GM12878 (cell line): Measurements from ENCODE around the gene SLCO3A1. TPM values are rescaled to one million over a fixed set of nuclear protein-coding genes. Genes with fewer than 3 reads are reported as not detected.

Source experiments
- ATAC-seq: fragments of 200-7000 bp; cut with Tn5 transposase; 3 replicates; pipeline ENCODE4 v1.9.1; 2020; ENCODE audit warnings: mild to moderate bottlenecking, moderate library complexity
- BruUV-seq: library from RNA; stranded (reverse); fragments of 400-500 nt; replicated peaks from 2 replicates; lab custom pipeline; 2021; lab: Mats Ljungman, UMichigan
- CTCF ChIA-PET: fragments of 300-600 bp; sonication (Branson Sonifier 250); formaldehyde crosslinking; extraction: SDS; loops from one replicate; lab custom pipeline; 2021; ENCODE audit warnings: inconsistent platforms; lab: Yijun Ruan, JAX
- POLR2A ChIA-PET: fragments of 350-600 bp; formaldehyde crosslinking; extraction: SDS; loops from one replicate; lab custom pipeline; 2021; ENCODE audit warnings: inconsistent platforms; lab: Charles Lee
- RAD21 ChIA-PET: fragments of 300-600 bp; sonication (Branson Sonifier 250); formaldehyde crosslinking; loops from one replicate; lab custom pipeline; 2023; ENCODE audit warnings: antibody characterized with exemption; ENCODE audit not compliant: unreplicated experiment; lab: Charles Lee
- SMC1A ChIA-PET: fragments of 300-600 bp; sonication (Branson Sonifier 250); formaldehyde crosslinking; loops from one replicate; lab custom pipeline; 2023; ENCODE audit not compliant: unreplicated experiment, uncharacterized antibody; lab: Charles Lee
- DNase-seq: peaks from one replicate; pipeline ENCODE4 v3.0.0-alpha.2; 2011; ENCODE audit warnings: low read depth, low spot score
- FAIRE-seq: peaks from 3 replicates; lab custom pipeline; 2011; peaks lifted over from hg19 to GRCh38; lab: Jason Lieb, UNC
- H2AFZ ChIP-seq: 2 replicates; pipeline ENCODE4 v1.6.0; 2011; ENCODE audit warnings: low read depth, low read length, control low read depth; ENCODE audit not compliant: control insufficient read depth
- H3K27ac ChIP-seq: 2 replicates; pipeline ENCODE4 v1.5.1; 2011; ENCODE audit warnings: control low read depth; ENCODE audit not compliant: control insufficient read depth, insufficient read depth
- H3K27me3 ChIP-seq, 2 experiments: replicated peaks in 1 of 2; 2 replicates each; pipeline versions ENCODE4 v1.6.0 to v1.6.1; 2011; ENCODE audit warnings: low read length in 1 of 2; ENCODE audit not compliant: control insufficient read depth in 2 of 2, insufficient read depth in 2 of 2
- H3K36me3 ChIP-seq, 2 experiments: 2 replicates each; pipeline ENCODE4 v1.5.1; 2011; ENCODE audit warnings: low read length in 1 of 2; ENCODE audit not compliant: control insufficient read depth in 2 of 2, insufficient read depth in 2 of 2
- H3K4me1 ChIP-seq: 2 replicates; pipeline ENCODE4 v1.6.1; 2011; ENCODE audit warnings: mild to moderate bottlenecking, low read length, moderate library complexity, mixed read lengths; ENCODE audit not compliant: control insufficient read depth, insufficient read depth
- H3K4me2 ChIP-seq: 2 replicates; pipeline ENCODE4 v1.6.0; 2011; ENCODE audit warnings: control low read depth; ENCODE audit not compliant: control insufficient read depth, insufficient read depth
- H3K4me3 ChIP-seq: fragments of 200-600 bp; sonication (generic); 2 replicates; pipeline ENCODE4 v1.5.1; 2016
- H3K79me2 ChIP-seq: 2 replicates; pipeline ENCODE4 v1.6.0; 2011; ENCODE audit warnings: low read length; ENCODE audit not compliant: control insufficient read depth, insufficient read depth
- H3K9ac ChIP-seq: 2 replicates; pipeline ENCODE4 v1.8.0; 2011; ENCODE audit warnings: low read length, control low read depth, mixed read lengths; ENCODE audit not compliant: control insufficient read depth, insufficient read depth
- H3K9me3 ChIP-seq: replicated peaks from 3 replicates; pipeline ENCODE4 v1.5.1; 2011; ENCODE audit warnings: mild to moderate bottlenecking, low read length; ENCODE audit not compliant: control insufficient read depth, insufficient read depth
- H4K20me1 ChIP-seq: 2 replicates; pipeline ENCODE4 v1.6.0; 2011; ENCODE audit not compliant: control insufficient read depth, insufficient read depth
- ELK1 ChIP-seq: IDR thresholded peaks from 2 replicates; pipeline ENCODE4 v1.6.1; 2012; ENCODE audit warnings: low read depth, low read length, improper control_type of control experiment
- EP300 ChIP-seq, 2 experiments: fragments of 150-350 bp in 1 of 2; IDR thresholded peaks; 2 replicates each; pipeline ENCODE4 v1.6.1; 2011 to 2012; ENCODE audit warnings: low read depth in 2 of 2, low read length in 2 of 2, borderline replicate concordance in 1 of 2, improper control_type of control experiment in 1 of 2, inconsistent platforms in 1 of 2; ENCODE audit not compliant: control insufficient read depth in 1 of 2
- HDGF ChIP-seq: fragments of 450-650 bp; IDR thresholded peaks from 2 replicates; pipeline ENCODE4 v1.6.1; 2016; ENCODE audit warnings: antibody characterized with exemption
- JUND ChIP-seq: IDR thresholded peaks from 2 replicates; pipeline ENCODE4 v1.6.1; 2012; ENCODE audit warnings: low read depth, mild to moderate bottlenecking, low read length, improper control_type of control experiment, moderate library complexity
- NBN ChIP-seq: fragments of 450-650 bp; IDR thresholded peaks from 2 replicates; pipeline ENCODE4 v1.6.1; 2016
- POLR2A ChIP-seq: IDR thresholded peaks from 2 replicates; pipeline ENCODE4 v1.6.1; 2011; ENCODE audit warnings: low read depth, mild to moderate bottlenecking, low read length
- WRNIP1 ChIP-seq: IDR thresholded peaks from 2 replicates; pipeline ENCODE4 v1.6.1; 2011; ENCODE audit warnings: low read depth, low read length, improper control_type of control experiment, borderline replicate concordance
- YBX1 ChIP-seq: fragments of 450-650 bp; IDR thresholded peaks from 2 replicates; pipeline ENCODE4 v1.6.1; 2016; ENCODE audit warnings: antibody characterized with exemption
- WGBS: methylation state at CpG from one replicate; pipeline ENCODE4 v1.1.6; 2016; ENCODE audit warnings: low lambda C conversion rate; ENCODE audit not compliant: insufficient replicate concordance, insufficient coverage; ENCODE audit errors: missing lambda C conversion rate; 5-methylcytosine and 5-hydroxymethylcytosine counted together
- in situ Hi-C: fragments of 300-500 bp; cut with MboI; formaldehyde crosslinking; loops from 9 replicates; pipeline ENCODE4 v1.14.3; 2018; ENCODE audit warnings: mixed read lengths
- intact Hi-C: fragments of 100-400 bp; cut with micrococcal nuclease; formaldehyde crosslinking; loops from one replicate; pipeline ENCODE4 v1.14.2; 2022; ENCODE audit not compliant: unreplicated experiment
- polyA plus RNA-seq, 11 experiments: library from polyadenylated mRNA; depleted of rRNA in 4 of 11; unstranded in 6 of 11; stranded (reverse) in 5 of 11; fragments of >200 nt; fragmentation: Nextera tagmentation in 4 of 11; fragmentation: Illumina TruSeq in 1 of 11; extraction: Ambion mirVana in 4 of 11; extraction: Trizol in 1 of 11; gene quantifications; 1 replicate in 1 of 11; 2 replicates in 10 of 11; pipeline versions ENCODE4 v1.2.1 to v1.2.3, GENCODE V29; 2011 to 2016; ENCODE audit warnings: inconsistent platforms in 2 of 11, missing spikeins in 2 of 11, low read depth in 1 of 11
- total RNA-seq, 4 experiments: library from RNA; depleted of rRNA in 3 of 4; stranded (reverse); fragments of >200 nt in 3 of 4; fragmentation: Illumina TruSeq in 1 of 4; extraction: Trizol in 1 of 4; gene quantifications; 2 replicates each; pipeline versions ENCODE4 v1.2.1 to v1.2.3, GENCODE V29; 2013 to 2021

SLCO3A1 gene
- total and polyA plus RNA-seq, 10 of the 15 experiments (the other 5 are each of a cell fraction or from before 2014, with no cell fraction given) = 0.05 to 5.9 (median 0.31) TPM

- WGBS = 92% methylated on average over 2 of the region's 2 CpGs
- ChIA-PET SMC1A (interaction anchor here (0.6 kb wide), 1 partner anchor 567 kb away, joined by 3 read pairs; no protein-coding TSS in a partner anchor), CTCF (no interaction called here), RAD21 (no interaction called here), POLR2A (no interaction called here)
- no peak for FAIRE-seq
- Histone ChIP-seq H2AFZ (no peak overlapping the region), H3K27me3 (no peaks in the 10 kb centered on the region), H3K36me3 (no peaks in the 10 kb centered on the region), H3K4me1 (no peaks in the 10 kb centered on the region), H3K4me2 (no peak overlapping the region), H3K4me3 (no peak overlapping the region), H3K79me2 (no peaks in the 10 kb centered on the region), H3K27ac (no peak overlapping the region), H3K9me3 (no peaks in the 10 kb centered on the region), H4K20me1 (no peaks in the 10 kb centered on the region), H3K9ac (no peak overlapping the region)
- in situ Hi-C loops = no loop called here
- DNase-seq = no peak
- TF ChIP-seq ELK1 (no peak), WRNIP1 (no peak), POLR2A (no peak), NBN (no peak), JUND (no peak), HDGF (no peak), EP300 (IDR thresholded peaks at IDR 0.05; ENCODE audit: borderline replicate concordance in 1 of 2, control insufficient read depth in 1 of 2, low read depth in 2 of 2, low read length in 2 of 2) (no peak), YBX1 (no peak)
- ATAC-seq = no peak
- no TSS peak for BruUV-seq
- intact Hi-C loops = no loop called here
Observed at GRCh38 chr15:92087211-92087610, 233.7 kb downstream of the SLCO3A1 start.
